ENCODE results near the gene RHOBTB1.

The RHOBTB1 gene

GRCh38 chr10:60934215-60935175, 9.5 kb downstream of the RHOBTB1 start:
- TF ChIP-seq CTCF (IDR thresholded peaks at IDR 0.05; ENCODE audit: low read length, missing control alignments) = no peak
- peak; percentile 22 for DNase-seq (ENCODE audit: low read depth)
- H3K4me3 ChIP-seq (replicated peaks; ENCODE audit: low read depth, low read length) = no peak overlapping the region

GRCh38 chr10:60932756-60933155, 11.2 kb downstream of the RHOBTB1 start:
- TF ChIP-seq CTCF (IDR thresholded peaks at IDR 0.05; ENCODE audit: low read length, missing control alignments) = no peak
- DNase-seq (ENCODE audit: low read depth) = no peak
- no peak overlapping the region for H3K4me3 ChIP-seq (replicated peaks; ENCODE audit: low read depth, low read length)

- TF ChIP-seq CTCF (IDR thresholded peaks at IDR 0.05; ENCODE audit: low read length, missing control alignments) = no peak
- DNase-seq (ENCODE audit: low read depth) = no peak
Observed at GRCh38 chr10:60930237-60930636, 13.7 kb downstream of the RHOBTB1 start.

GRCh38 chr10:60921633-60922032, 22.4 kb downstream of the RHOBTB1 start:
- no peak overlapping the region for H3K4me3 ChIP-seq (replicated peaks; ENCODE audit: low read depth, low read length)
- DNase-seq (ENCODE audit: low read depth) = no peak
- TF ChIP-seq CTCF (IDR thresholded peaks at IDR 0.05; ENCODE audit: low read length, missing control alignments) = no peak

More at GRCh38 chr10:60930237-60930636, 13.7 kb downstream of the RHOBTB1 start:
- no peak overlapping the region for H3K4me3 ChIP-seq (replicated peaks; ENCODE audit: low read depth, low read length)

- no peak for TF ChIP-seq CTCF (IDR thresholded peaks at IDR 0.05; ENCODE audit: low read length, missing control alignments)
- DNase-seq (ENCODE audit: low read depth) = no peak
Observed at GRCh38 chr10:60920479-60920878, 23.5 kb downstream of the RHOBTB1 start.

GRCh38 chr10:60919551-60919950, 24.4 kb downstream of the RHOBTB1 start:
- DNase-seq (ENCODE audit: low read depth) = no peak
- no peak for TF ChIP-seq CTCF (IDR thresholded peaks at IDR 0.05; ENCODE audit: low read length, missing control alignments)
- no peak overlapping the region for H3K4me3 ChIP-seq (replicated peaks; ENCODE audit: low read depth, low read length)

More at GRCh38 chr10:60920479-60920878, 23.5 kb downstream of the RHOBTB1 start:
- no peak overlapping the region for H3K4me3 ChIP-seq (replicated peaks; ENCODE audit: low read depth, low read length)

All from fibroblast of pulmonary artery (primary cell).